H1 (cell line): ENCODE measurements around the gene DRAM1. TPM values are rescaled to one million over a fixed set of nuclear protein-coding genes. Genes with fewer than 3 reads are reported as not detected.
A peak's percentile ranks its signal among the peaks of the same experiment; 100 is the strongest.

Experiments used
- CTCF ChIA-PET: fragments of 300-600 bp; sonication (Branson Sonifier 250); formaldehyde crosslinking; loops from one replicate; lab custom pipeline; 2021; ENCODE audit not compliant: partially characterized antibody; lab: Charles Lee
- POLR2A ChIA-PET: fragments of 300-600 bp; sonication (Branson Sonifier 250); formaldehyde crosslinking; loops from one replicate; lab custom pipeline; 2021; ENCODE audit warnings: inconsistent platforms; ENCODE audit not compliant: partially characterized antibody; lab: Charles Lee
- DNase-seq, 2 experiments: peaks; one replicate each; pipeline versions ENCODE4 v3.0.0 to v3.0.0-alpha.2; 2010 to 2022; ENCODE audit warnings: low spot score in 2 of 2, low read depth in 1 of 2, mixed read lengths in 1 of 2
- FAIRE-seq: peaks from 2 replicates; lab custom pipeline; 2011; peaks lifted over from hg19 to GRCh38; lab: Jason Lieb, UNC
- H2AFZ ChIP-seq: 2 replicates; pipeline ENCODE4 v1.8.1; 2012; ENCODE audit warnings: low read length, inconsistent platforms
- H2AK5ac ChIP-seq: 2 replicates; pipeline ENCODE4 v1.6.1; 2013; ENCODE audit warnings: low read depth, low read length
- H2BK120ac ChIP-seq: replicated peaks from 2 replicates; pipeline ENCODE3; 2013; ENCODE audit warnings: low read depth, low read length, inconsistent platforms
- H2BK12ac ChIP-seq: 2 replicates; pipeline ENCODE4 v1.6.1; 2013; ENCODE audit warnings: low read depth, low read length
- H2BK15ac ChIP-seq: 2 replicates; pipeline ENCODE4 v1.6.1; 2013; ENCODE audit warnings: low read length
- H2BK20ac ChIP-seq: 2 replicates; pipeline ENCODE4 v1.6.1; 2013; ENCODE audit warnings: low read length
- H2BK5ac ChIP-seq: 2 replicates; pipeline ENCODE4 v1.6.1; 2013; ENCODE audit warnings: low read depth, low read length
- H3K14ac ChIP-seq: 2 replicates; pipeline ENCODE4 v1.6.1; 2013; ENCODE audit warnings: inconsistent platforms; ENCODE audit not compliant: insufficient read length
- H3K18ac ChIP-seq: 2 replicates; pipeline ENCODE4 v1.6.1; 2013; ENCODE audit warnings: low read length; ENCODE audit errors: extremely low read depth
- H3K23ac ChIP-seq: 2 replicates; pipeline ENCODE4 v1.6.1; 2013; ENCODE audit warnings: inconsistent platforms; ENCODE audit not compliant: insufficient read length
- H3K23me2 ChIP-seq: 2 replicates; pipeline ENCODE4 v1.6.1; 2013; ENCODE audit warnings: low read depth, low read length
- H3K27ac ChIP-seq: 2 replicates; pipeline ENCODE4 v1.6.1; 2011; ENCODE audit warnings: low read depth, low read length, inconsistent platforms
- H3K27me3 ChIP-seq, 4 experiments: replicated peaks in 1 of 4; 1 replicate in 1 of 4; 2 replicates in 3 of 4; pipeline versions ENCODE4 v1.6.1 to v1.8.1; 2011 to 2013; ENCODE audit warnings: low read length in 3 of 4, mild to moderate bottlenecking in 3 of 4, inconsistent platforms in 2 of 4, mixed read lengths in 2 of 4, moderate library complexity in 1 of 4; ENCODE audit not compliant: control insufficient read depth in 3 of 4, insufficient read depth in 3 of 4; ENCODE audit errors: extremely low read depth in 1 of 4
- H3K36me3 ChIP-seq, 4 experiments: 2 replicates each; pipeline versions ENCODE4 v1.6.1 to v1.8.1; 2011 to 2013; ENCODE audit warnings: mild to moderate bottlenecking in 4 of 4, low read length in 3 of 4, moderate library complexity in 2 of 4, control low read depth in 1 of 4, inconsistent platforms in 1 of 4; ENCODE audit not compliant: insufficient read depth in 4 of 4, control insufficient read depth in 2 of 4
- H3K4ac ChIP-seq: replicated peaks from 2 replicates; pipeline ENCODE3; 2013; ENCODE audit warnings: low read length, low read depth, mixed read lengths, inconsistent platforms; ENCODE audit not compliant: insufficient read length
- H3K4me1 ChIP-seq, 4 experiments: replicated peaks in 1 of 4; 1 replicate in 1 of 4; 2 replicates in 3 of 4; pipeline versions ENCODE4 v1.6.1 to v1.8.1; 2011 to 2013; ENCODE audit warnings: low read length in 3 of 4, inconsistent platforms in 2 of 4, mixed read lengths in 1 of 4; ENCODE audit not compliant: insufficient read depth in 4 of 4, control insufficient read depth in 3 of 4
- H3K4me2 ChIP-seq, 2 experiments: 2 replicates each; pipeline versions ENCODE4 v1.6.1 to v1.8.1; 2011 to 2013; ENCODE audit warnings: low read depth in 2 of 2, low read length in 2 of 2, control low read depth in 1 of 2, inconsistent platforms in 1 of 2, mild to moderate bottlenecking in 1 of 2; ENCODE audit not compliant: insufficient read depth in 1 of 2
- H3K4me3 ChIP-seq, 4 experiments: fragments of 200-600, 300-600 bp in 1 of 4; sonication (generic), shearing (Covaris generic), sonication (Bioruptor Twin) in 1 of 4; 2 replicates each; pipeline versions ENCODE4 v1.5.1 to v1.8.1; 2011 to 2016; ENCODE audit warnings: low read length in 4 of 4, low read depth in 3 of 4, control low read depth in 2 of 4, inconsistent platforms in 2 of 4, mild to moderate bottlenecking in 2 of 4, mixed read lengths in 1 of 4, moderate library complexity in 1 of 4; ENCODE audit not compliant: insufficient read depth in 2 of 4; ENCODE audit errors: extremely low read depth in 1 of 4
- H3K56ac ChIP-seq: replicated peaks from 2 replicates; pipeline ENCODE3; 2013; ENCODE audit warnings: low read depth, mild to moderate bottlenecking, mixed read lengths, low read length, inconsistent platforms; ENCODE audit not compliant: insufficient read length
- H3K79me1 ChIP-seq: 2 replicates; pipeline ENCODE4 v1.6.1; 2013; ENCODE audit warnings: low read depth, low read length, control low read depth
- H3K79me2 ChIP-seq, 2 experiments: 2 replicates each; pipeline versions ENCODE4 v1.6.1 to v1.8.1; 2012 to 2013; ENCODE audit warnings: low read length in 2 of 2, mild to moderate bottlenecking in 2 of 2, inconsistent platforms in 1 of 2; ENCODE audit not compliant: insufficient read depth in 2 of 2, control insufficient read depth in 1 of 2
- H3K9ac ChIP-seq, 4 experiments: replicated peaks in 1 of 4; 1 replicate in 1 of 4; 2 replicates in 3 of 4; pipeline versions ENCODE4 v1.6.1 to v1.8.1; 2011 to 2013; ENCODE audit warnings: low read depth in 3 of 4, low read length in 3 of 4, control low read depth in 2 of 4, mild to moderate bottlenecking in 2 of 4, moderate library complexity in 2 of 4, inconsistent platforms in 1 of 4; ENCODE audit errors: extremely low read depth in 1 of 4
- H3K9me3 ChIP-seq, 2 experiments: 2 replicates each; pipeline versions ENCODE4 v1.6.1 to v1.8.1; 2012 to 2013; ENCODE audit warnings: mild to moderate bottlenecking in 2 of 2, moderate library complexity in 2 of 2, control low read depth in 1 of 2, inconsistent platforms in 1 of 2, low read depth in 1 of 2, low read length in 1 of 2, mixed read lengths in 1 of 2; ENCODE audit not compliant: insufficient read depth in 2 of 2
- H4K20me1 ChIP-seq, 2 experiments: replicated peaks in 1 of 2; 2 replicates each; pipeline versions ENCODE3 to v1.8.1; 2011 to 2013; ENCODE audit warnings: inconsistent platforms in 2 of 2, low read length in 2 of 2, mild to moderate bottlenecking in 1 of 2; ENCODE audit not compliant: insufficient read depth in 2 of 2, control insufficient read depth in 1 of 2
- H4K5ac ChIP-seq: 2 replicates; pipeline ENCODE4 v1.6.1; 2013; ENCODE audit warnings: low read length, low read depth, mixed read lengths, inconsistent platforms; ENCODE audit not compliant: insufficient read length
- H4K8ac ChIP-seq: 2 replicates; pipeline ENCODE4 v1.8.0; 2013; ENCODE audit warnings: mild to moderate bottlenecking, moderate library complexity, low read length, inconsistent platforms; ENCODE audit not compliant: insufficient read depth; ENCODE audit errors: extremely low read depth
- H4K91ac ChIP-seq: replicated peaks from 2 replicates; pipeline ENCODE3; 2013; ENCODE audit warnings: low read length, mixed read lengths, inconsistent platforms; ENCODE audit not compliant: insufficient read length
- CHD2 ChIP-seq: IDR thresholded peaks from 2 replicates; pipeline ENCODE4 v1.6.1; 2012; ENCODE audit warnings: low read length, improper control_type of control experiment
- CREB1 ChIP-seq: IDR thresholded peaks from 2 replicates; pipeline ENCODE4 v1.6.1; 2012; ENCODE audit warnings: inconsistent platforms
- CTBP2 ChIP-seq: IDR thresholded peaks from 2 replicates; pipeline ENCODE4 v1.7.0; 2011; ENCODE audit warnings: borderline replicate concordance, mild to moderate bottlenecking, moderate library complexity, mixed read lengths, low read length; ENCODE audit not compliant: insufficient read depth, insufficient read length
- EP300 ChIP-seq, 2 experiments: IDR thresholded peaks; 1 replicate in 1 of 2; 2 replicates in 1 of 2; pipeline ENCODE4 v1.6.1; 2011 to 2012; ENCODE audit warnings: low read depth in 2 of 2, low read length in 2 of 2, mild to moderate bottlenecking in 2 of 2, borderline replicate concordance in 1 of 2, inconsistent platforms in 1 of 2, moderate library complexity in 1 of 2
- EZH2 ChIP-seq: fragments of 200-600 bp; sonication (generic); IDR thresholded peaks from 2 replicates; pipeline ENCODE4 v1.7.1; 2012; ENCODE audit warnings: low read depth, mild to moderate bottlenecking, moderate library complexity, low read length, inconsistent platforms; ENCODE audit not compliant: severe bottlenecking
- HDAC6 ChIP-seq: IDR thresholded peaks from one replicate; pipeline ENCODE4 v1.7.1; 2012; ENCODE audit warnings: low read depth, mild to moderate bottlenecking, inconsistent platforms, low read length, moderate library complexity
- RBBP5 ChIP-seq: IDR thresholded peaks from 2 replicates; pipeline ENCODE4 v1.7.1; 2012; ENCODE audit warnings: low read depth, mild to moderate bottlenecking, inconsistent platforms, low read length, moderate library complexity, borderline replicate concordance
- SIN3A ChIP-seq, 2 experiments: IDR thresholded peaks in 1 of 2; conservative IDR thresholded peaks in 1 of 2; 2 replicates each; pipeline ENCODE4 v1.6.1; 2011 to 2012; ENCODE audit warnings: low read length in 2 of 2, improper control_type of control experiment in 1 of 2, low read depth in 1 of 2, mild to moderate bottlenecking in 1 of 2
- YY1 ChIP-seq: IDR thresholded peaks from 2 replicates; pipeline ENCODE4 v1.6.1; 2011; ENCODE audit warnings: low read depth, mild to moderate bottlenecking, low read length
- whole genome bisulfite sequencing, 2 experiments: shearing (Covaris generic) in 1 of 2; methylation state at CpG; one replicate each; pipeline versions ENCODE4 v1.1.6 to v1.1.7; 2013 to 2015; ENCODE audit warnings: low lambda C conversion rate in 2 of 2, mixed read lengths in 2 of 2, inconsistent platforms in 1 of 2, low coverage in 1 of 2, missing lambda C conversion rate in 1 of 2; ENCODE audit not compliant: insufficient replicate concordance in 2 of 2, insufficient coverage in 1 of 2, insufficient read length in 1 of 2; ENCODE audit errors: extremely low coverage in 1 of 2, missing lambda C conversion rate in 1 of 2; 5-methylcytosine and 5-hydroxymethylcytosine counted together
- polyA plus RNA-seq, 7 experiments: library from polyadenylated mRNA; depleted of rRNA in 3 of 7; stranded (reverse) in 5 of 7; unstranded in 2 of 7; fragments of >200 nt in 5 of 7; fragments of 200-250 nt in 2 of 7; gene quantifications; 1 replicate in 5 of 7; 2 replicates in 1 of 7; 4 replicates in 1 of 7; pipeline versions ENCODE4 v1.2.1 to v1.2.3, GENCODE V29; 2011 to 2013; ENCODE audit warnings: missing spikeins in 2 of 7, mixed read lengths in 2 of 7
- total RNA-seq: library from RNA; stranded (reverse); fragmentation: NEBNext Ultra II Directional; extraction: Animal tissue kit (Norgen Biotek cat#: 25700); gene quantifications from 2 replicates; pipeline ENCODE4 v1.2.1, GENCODE V29; 2021

DRAM1 gene
- total and polyA plus RNA-seq, 2 of the 8 experiments (the other 6 are each of a cell fraction or from before 2014, with no cell fraction given): 4.6 to 6.2 TPM

GRCh38 chr12:101830367-101831325 lies 46.7 kb upstream of the DRAM1 start, which contains the start of gene GNPTAB:
TSS of gene GNPTAB (minus strand) at chr12:101830959. CDS start at chr12:101830675, 284 bp downstream.
- peak within 1 kb of the TSS; percentile 83 to 96 (median 90) for H3K4me3 ChIP-seq
- no peak within 1 kb of the TSS for H3K56ac ChIP-seq
- peaks cover 3 to 46% of the 10 kb centered on the region in 2 experiments; a peak in 3 of 4 replicates for H3K79me2 ChIP-seq
- H2BK20ac ChIP-seq: no peak within 1 kb of the TSS
- H3K79me1 ChIP-seq: no peaks in the 10 kb centered on the region
- 3% methylated on average over 51 of the region's 96 CpGs; no CpG with 5 or more reads in 1 of the 2 experiments for WGBS, 2 experiments
- peak within 1 kb of the TSS; percentile 95 for H3K18ac ChIP-seq
- no peak within 1 kb of the TSS for H3K4ac ChIP-seq
- H3K36me3 ChIP-seq: no peaks in the 10 kb centered on the region; a peak in 1 of 8 replicates
- no peak within 1 kb of the TSS for H2BK120ac ChIP-seq
- H2AFZ ChIP-seq: peak within 1 kb of the TSS; percentile 99
- no peaks in the 10 kb centered on the region for H3K27me3 ChIP-seq
- CTCF ChIA-PET: interaction anchor here (0.6 to 12.7 kb wide), 28 partner anchors 9 to 483 kb away, joined by 3 to 190 read pairs (median 5); no protein-coding TSS in a partner anchor
- H3K9me3 ChIP-seq: no peaks in the 10 kb centered on the region
- H2BK15ac ChIP-seq: peak within 1 kb of the TSS; percentile 35; the same call in 1 of the 2 replicates
- peak within 1 kb of the TSS; percentile 89 for H4K8ac ChIP-seq
- peaks cover 6% of the 10 kb centered on the region for H3K23me2 ChIP-seq
- H4K91ac ChIP-seq: no peak within 1 kb of the TSS
- peak within 1 kb of the TSS; percentile 59 to 73 for H3K4me2 ChIP-seq
- peaks cover 0 to 1% of the 10 kb centered on the region in 2 experiments for H4K20me1 ChIP-seq
- FAIRE-seq (no peak), DNase-seq (peak; percentile 76 to 95)
- POLR2A ChIA-PET: interaction anchor here (0.8 to 1.3 kb wide), 3 partner anchors 14 to 413 kb away, joined by 3 read pairs; no protein-coding TSS in a partner anchor
- H4K5ac ChIP-seq: peak within 1 kb of the TSS; percentile 12
- peak within 1 kb of the TSS; percentile 78; the same call in 1 of the 2 replicates for H2BK5ac ChIP-seq
- H2AK5ac ChIP-seq: no peak within 1 kb of the TSS
- H3K23ac ChIP-seq: no peak within 1 kb of the TSS
- no peak within 1 kb of the TSS for H3K14ac ChIP-seq
- peaks cover 0 to 17% (median 5%) of the 10 kb centered on the region in 4 experiments; a peak in 3 of 7 replicates for H3K4me1 ChIP-seq
- peak within 1 kb of the TSS; percentile 61 to 86 (median 69) for H3K9ac ChIP-seq
- no peak within 1 kb of the TSS for H2BK12ac ChIP-seq
- H3K27ac ChIP-seq: no peak within 1 kb of the TSS; the same call in 1 of the 2 replicates
- TF ChIP-seq RBBP5 (peak; percentile 94), YY1 (peak; percentile 20; the same call in 1 of the 2 replicates), CTBP2 (no peak), CHD2 (no peak), SIN3A (conservative IDR thresholded peaks at IDR 0.05 in 1 of 2, IDR thresholded peaks at IDR 0.05 in 1 of 2; ENCODE audit: low read depth in 1 of 2, low read length in 2 of 2) (no peak; a peak in 1 of 4 replicates), CREB1 (peak; percentile 13; the same call in 1 of the 2 replicates), EZH2 (no peak), HDAC6 (no peak), EP300 (IDR thresholded peaks at IDR 0.05; ENCODE audit: borderline replicate concordance in 1 of 2, low read depth in 2 of 2, low read length in 2 of 2) (0 out of 3 replicates have a peak, but pooled peaks of 1 of the 2 experiments have one; percentile 47)
